Mammary epithelial cell (primary cell): Measurements from ENCODE around the gene GALNTL6.

Source experiments
- CTCF ChIP-seq, 2 donors: IDR thresholded peaks in 1 of 2; conservative IDR thresholded peaks in 1 of 2; 2 replicates each; pipeline ENCODE4 v1.5.1; 2011 to 2012; ENCODE audit warnings: inconsistent platforms in 2 of 2, low read length in 2 of 2, mild to moderate bottlenecking in 2 of 2, control low read depth in 1 of 2, low read depth in 1 of 2; ENCODE audit not compliant: insufficient read depth in 1 of 2; ENCODE audit errors: extremely low read depth in 1 of 2
- EZH2 ChIP-seq: IDR thresholded peaks from 2 replicates; pipeline ENCODE4 v1.6.1; 2012; ENCODE audit warnings: low read length, inconsistent platforms, borderline replicate concordance

- TF ChIP-seq CTCF (conservative IDR thresholded peaks at IDR 0.05 in 1 of 2, IDR thresholded peaks at IDR 0.05 in 1 of 2; ENCODE audit: extremely low read depth in 1 of 2, insufficient read depth in 1 of 2, low read depth in 1 of 2, low read length in 2 of 2) (no peak), EZH2 (no peak)
Measured at GRCh38 chr4:172654457-172654856, 841.3 kb downstream of the GALNTL6 start.
